IPS DF 6.9 (cell line): ENCODE results near the gene EXOC6B.

Experiments
- DNase-seq: peaks from one replicate; pipeline ENCODE4 v3.0.0-alpha.2; 2013; ENCODE audit warnings: low read depth, low spot score
- H3K27ac ChIP-seq: one replicate; pipeline ENCODE4 v1.5.1; 2013; ENCODE audit warnings: low read length, control low read depth
- H3K27me3 ChIP-seq: 2 replicates; pipeline ENCODE4 v1.6.1; 2013; ENCODE audit warnings: mild to moderate bottlenecking, low read length; ENCODE audit not compliant: control insufficient read depth, insufficient read depth
- H3K36me3 ChIP-seq: 2 replicates; pipeline ENCODE4 v1.6.1; 2013; ENCODE audit warnings: low read length; ENCODE audit not compliant: control insufficient read depth, insufficient read depth
- H3K4me1 ChIP-seq: 2 replicates; pipeline ENCODE4 v1.6.1; 2013; ENCODE audit warnings: low read length; ENCODE audit not compliant: control insufficient read depth, insufficient read depth
- H3K4me3 ChIP-seq: 2 replicates; pipeline ENCODE4 v1.5.1; 2013; ENCODE audit warnings: mild to moderate bottlenecking, low read length
- H3K9me3 ChIP-seq: 2 replicates; pipeline ENCODE4 v1.6.1; 2013; ENCODE audit warnings: low read length, inconsistent platforms; ENCODE audit not compliant: control insufficient read depth, insufficient read depth
- WGBS: extraction: QIAGEN DNeasy Blood & Tissue Kit; methylation state at CpG from one replicate; pipeline ENCODE4 v1.1.7; 2013; ENCODE audit warnings: mixed read lengths, missing lambda C conversion rate; ENCODE audit not compliant: insufficient read length, insufficient coverage; 5-methylcytosine and 5-hydroxymethylcytosine counted together

The EXOC6B gene

GRCh38 chr2:72828840-72829507 lies 3.1 kb upstream of the EXOC6B start:
- H3K27ac ChIP-seq = no peak overlapping the region
- no peaks in the 10 kb centered on the region for H3K4me1 ChIP-seq
- no peak overlapping the region for H3K4me3 ChIP-seq
- WGBS = 100% methylated on average over 1 of the region's 6 CpGs
- H3K9me3 ChIP-seq = no peaks in the 10 kb centered on the region
- H3K27me3 ChIP-seq = no peaks in the 10 kb centered on the region
- no peaks in the 10 kb centered on the region for H3K36me3 ChIP-seq
- DNase-seq = no peak

GRCh38 chr2:72827966-72828646 lies 2.3 kb upstream of the EXOC6B start:
- Histone ChIP-seq H3K27me3 (no peaks in the 10 kb centered on the region), H3K4me3 (no peak overlapping the region), H3K9me3 (no peaks in the 10 kb centered on the region), H3K4me1 (no peaks in the 10 kb centered on the region), H3K27ac (no peak overlapping the region), H3K36me3 (no peaks in the 10 kb centered on the region)
- WGBS = no CpG with 5 or more reads among the region's 5 CpGs
- DNase-seq = no peak

- no peak overlapping the region for H3K27ac ChIP-seq
- DNase-seq = no peak
- no peaks in the 10 kb centered on the region for H3K27me3 ChIP-seq
- no peak overlapping the region for H3K4me3 ChIP-seq
- no peaks in the 10 kb centered on the region for H3K36me3 ChIP-seq
- no CpG with 5 or more reads among the region's 1 CpG for WGBS
- H3K4me1 ChIP-seq = no peaks in the 10 kb centered on the region
- H3K9me3 ChIP-seq = no peaks in the 10 kb centered on the region
Measured at GRCh38 chr2:72827487-72827886, 1.7 kb upstream of the EXOC6B start.

GRCh38 chr2:72826156-72826477 lies 284 bp upstream of the EXOC6B start:
- no peak overlapping the region for H3K4me3 ChIP-seq
- no peaks in the 10 kb centered on the region for H3K27me3 ChIP-seq
- no peak overlapping the region for H3K27ac ChIP-seq
- DNase-seq = no peak
- no peaks in the 10 kb centered on the region for H3K36me3 ChIP-seq
- no peaks in the 10 kb centered on the region for H3K9me3 ChIP-seq
- no CpG with 5 or more reads among the region's 10 CpGs for WGBS
- no peaks in the 10 kb centered on the region for H3K4me1 ChIP-seq

GRCh38 chr2:72824224-72824842 lies 1.5 kb downstream of the EXOC6B start:
- no peak overlapping the region; the same call in 1 of the 2 replicates for H3K4me3 ChIP-seq
- no CpG with 5 or more reads among the region's 4 CpGs for WGBS
- H3K36me3 ChIP-seq = no peaks in the 10 kb centered on the region
- H3K27ac ChIP-seq = no peak overlapping the region
- no peaks in the 10 kb centered on the region for H3K9me3 ChIP-seq
- no peaks in the 10 kb centered on the region for H3K27me3 ChIP-seq
- no peaks in the 10 kb centered on the region for H3K4me1 ChIP-seq
- no peak for DNase-seq

GRCh38 chr2:72822794-72823193 lies 3.0 kb downstream of the EXOC6B start:
- no peaks in the 10 kb centered on the region for H3K27me3 ChIP-seq
- H3K4me1 ChIP-seq = no peaks in the 10 kb centered on the region
- H3K27ac ChIP-seq = no peak overlapping the region
- DNase-seq = no peak
- WGBS = no CpG with 5 or more reads among the region's 2 CpGs
- H3K36me3 ChIP-seq = no peaks in the 10 kb centered on the region
- no peak overlapping the region for H3K4me3 ChIP-seq
- H3K9me3 ChIP-seq = no peaks in the 10 kb centered on the region

GRCh38 chr2:72821983-72822382 lies 3.9 kb downstream of the EXOC6B start:
- H3K9me3 ChIP-seq = no peaks in the 10 kb centered on the region
- H3K27ac ChIP-seq = no peak overlapping the region
- H3K4me1 ChIP-seq = no peaks in the 10 kb centered on the region
- no peak overlapping the region for H3K4me3 ChIP-seq
- H3K27me3 ChIP-seq = no peaks in the 10 kb centered on the region
- H3K36me3 ChIP-seq = no peaks in the 10 kb centered on the region
- DNase-seq = no peak

- Histone ChIP-seq H3K27ac (no peak overlapping the region), H3K27me3 (no peaks in the 10 kb centered on the region), H3K36me3 (no peaks in the 10 kb centered on the region), H3K4me3 (no peak overlapping the region), H3K9me3 (no peaks in the 10 kb centered on the region), H3K4me1 (no peaks in the 10 kb centered on the region)
- no CpG with 5 or more reads among the region's 3 CpGs for WGBS
- DNase-seq = no peak
Measured at GRCh38 chr2:72821118-72821517, 4.7 kb downstream of the EXOC6B start.

- H3K4me3 ChIP-seq = no peak overlapping the region
- no peaks in the 10 kb centered on the region for H3K27me3 ChIP-seq
- DNase-seq = no peak
- H3K27ac ChIP-seq = no peak overlapping the region
- no peaks in the 10 kb centered on the region for H3K9me3 ChIP-seq
- no peaks in the 10 kb centered on the region for H3K36me3 ChIP-seq
- no peaks in the 10 kb centered on the region for H3K4me1 ChIP-seq
Measured at GRCh38 chr2:72819501-72819900, 6.3 kb downstream of the EXOC6B start.

GRCh38 chr2:72815655-72816278 lies 10.1 kb downstream of the EXOC6B start:
- no peak for DNase-seq
- no peaks in the 10 kb centered on the region for H3K9me3 ChIP-seq
- H3K36me3 ChIP-seq = no peaks in the 10 kb centered on the region
- no peak overlapping the region for H3K4me3 ChIP-seq
- H3K27ac ChIP-seq = no peak overlapping the region
- no peaks in the 10 kb centered on the region for H3K4me1 ChIP-seq
- no CpG with 5 or more reads among the region's 13 CpGs for WGBS
- H3K27me3 ChIP-seq = no peaks in the 10 kb centered on the region
